ENCODE measurements around the gene STK26. TPM values are rescaled to one million over a fixed set of nuclear protein-coding genes. Genes with fewer than 3 reads are reported as not detected.
"Not testable (repeated sequence)": the region's sequence is repeated elsewhere in the genome, so short reads cannot be mapped to it uniquely, and the experiment has no call there.

STK26 gene
- total RNA-seq, 3 donors from 2014 or later: 15.5 to 18.8 (median 16.5) TPM

DNA sequence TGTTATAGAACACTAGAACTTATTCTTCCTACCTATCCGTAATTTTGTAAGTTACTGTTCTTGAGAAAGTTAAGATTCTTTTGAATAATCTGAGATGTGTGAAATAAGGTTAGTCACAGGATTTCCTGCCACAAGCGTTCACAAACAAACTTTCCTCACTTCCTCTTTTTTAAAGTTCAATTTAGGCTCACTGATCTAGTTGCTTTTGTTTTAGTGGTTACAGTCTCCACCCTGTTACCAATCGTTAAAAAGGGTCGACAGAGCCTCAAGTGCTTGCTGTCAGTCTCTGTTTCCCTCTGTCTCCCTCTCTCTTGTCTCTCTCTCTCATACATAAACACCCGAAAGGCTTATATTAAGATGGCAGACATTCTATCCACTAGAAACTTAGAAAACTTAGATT, 35.9 kb upstream of the STK26 start:
- ATAC-seq (peak; percentile 70), DNase-seq (no peak)
- Histone ChIP-seq H3K4me3 (no peak overlapping the region), H3K36me3 (ENCODE audit: low read depth) (no peaks in the 10 kb centered on the region), H3K4me1 (ENCODE audit: low read depth) (no peaks in the 10 kb centered on the region), H3K9me3 (no peaks in the 10 kb centered on the region)
- intact Hi-C loops (cut with DNase I, micrococcal nuclease): no loop called here
- TF ChIP-seq, protein P1, sequence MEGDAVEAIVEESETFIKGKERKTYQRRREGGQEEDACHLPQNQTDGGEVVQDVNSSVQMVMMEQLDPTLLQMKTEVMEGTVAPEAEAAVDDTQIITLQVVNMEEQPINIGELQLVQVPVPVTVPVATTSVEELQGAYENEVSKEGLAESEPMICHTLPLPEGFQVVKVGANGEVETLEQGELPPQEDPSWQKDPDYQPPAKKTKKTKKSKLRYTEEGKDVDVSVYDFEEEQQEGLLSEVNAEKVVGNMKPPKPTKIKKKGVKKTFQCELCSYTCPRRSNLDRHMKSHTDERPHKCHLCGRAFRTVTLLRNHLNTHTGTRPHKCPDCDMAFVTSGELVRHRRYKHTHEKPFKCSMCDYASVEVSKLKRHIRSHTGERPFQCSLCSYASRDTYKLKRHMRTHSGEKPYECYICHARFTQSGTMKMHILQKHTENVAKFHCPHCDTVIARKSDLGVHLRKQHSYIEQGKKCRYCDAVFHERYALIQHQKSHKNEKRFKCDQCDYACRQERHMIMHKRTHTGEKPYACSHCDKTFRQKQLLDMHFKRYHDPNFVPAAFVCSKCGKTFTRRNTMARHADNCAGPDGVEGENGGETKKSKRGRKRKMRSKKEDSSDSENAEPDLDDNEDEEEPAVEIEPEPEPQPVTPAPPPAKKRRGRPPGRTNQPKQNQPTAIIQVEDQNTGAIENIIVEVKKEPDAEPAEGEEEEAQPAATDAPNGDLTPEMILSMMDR (IDR thresholded peaks at IDR 0.05): no peak

DNA sequence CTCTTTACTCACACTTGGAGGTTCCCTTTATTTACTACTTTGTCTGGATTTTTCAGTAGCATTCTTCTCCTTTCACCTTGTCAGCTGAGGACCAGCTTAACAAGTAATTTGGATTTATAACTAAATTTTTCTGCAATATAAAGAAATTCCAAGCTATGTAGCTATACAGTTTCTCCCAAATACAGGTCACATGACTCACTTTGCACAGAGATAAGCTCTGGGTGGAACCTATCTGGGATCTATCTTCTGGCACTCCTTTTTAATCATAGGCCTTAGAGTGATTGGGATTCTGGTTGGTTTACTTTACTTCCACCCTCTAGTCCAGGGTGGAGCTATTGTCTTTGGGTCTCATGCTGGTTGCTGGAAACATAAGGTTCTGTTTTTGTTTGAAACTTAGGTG, 34.9 kb upstream of the STK26 start:
- Histone ChIP-seq H3K4me1 (ENCODE audit: low read depth) (no peaks in the 10 kb centered on the region), H3K4me3 (no peak overlapping the region), H3K36me3 (ENCODE audit: low read depth) (no peaks in the 10 kb centered on the region), H3K9me3 (no peaks in the 10 kb centered on the region)
- TF ChIP-seq, protein P1 (IDR thresholded peaks at IDR 0.05): no peak
- intact Hi-C loops (cut with DNase I, micrococcal nuclease): no loop called here
- DNase-seq (no peak), ATAC-seq (no peak)

DNA sequence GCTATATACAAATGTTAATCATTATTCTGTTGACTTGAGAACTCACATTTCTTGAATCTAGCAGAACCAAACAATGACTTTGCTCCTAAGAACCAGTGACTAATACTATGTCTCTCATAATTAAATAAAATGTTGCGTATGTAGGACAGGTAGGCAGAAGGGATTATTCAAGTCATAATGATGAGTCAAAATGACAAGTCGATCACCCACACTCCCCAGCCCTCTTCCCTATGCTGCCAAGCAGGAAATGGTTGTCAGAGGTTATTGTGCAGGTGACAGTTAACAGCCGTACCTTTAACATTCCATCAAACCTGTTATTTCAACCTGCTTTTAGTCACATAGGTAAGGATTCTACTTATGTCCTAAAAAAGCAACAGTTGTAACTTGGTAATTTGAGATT, 22.0 kb upstream of the STK26 start:
- Histone ChIP-seq H3K4me1 (ENCODE audit: low read depth) (no peaks in the 10 kb centered on the region), H3K9me3 (no peaks in the 10 kb centered on the region), H3K4me3 (no peak overlapping the region), H3K36me3 (ENCODE audit: low read depth) (no peaks in the 10 kb centered on the region)
- TF ChIP-seq, protein P1 (IDR thresholded peaks at IDR 0.05): no peak
- ATAC-seq: peak; percentile 30
- DNase-seq: no peak
- intact Hi-C loops (cut with DNase I, micrococcal nuclease): no loop called here

DNA sequence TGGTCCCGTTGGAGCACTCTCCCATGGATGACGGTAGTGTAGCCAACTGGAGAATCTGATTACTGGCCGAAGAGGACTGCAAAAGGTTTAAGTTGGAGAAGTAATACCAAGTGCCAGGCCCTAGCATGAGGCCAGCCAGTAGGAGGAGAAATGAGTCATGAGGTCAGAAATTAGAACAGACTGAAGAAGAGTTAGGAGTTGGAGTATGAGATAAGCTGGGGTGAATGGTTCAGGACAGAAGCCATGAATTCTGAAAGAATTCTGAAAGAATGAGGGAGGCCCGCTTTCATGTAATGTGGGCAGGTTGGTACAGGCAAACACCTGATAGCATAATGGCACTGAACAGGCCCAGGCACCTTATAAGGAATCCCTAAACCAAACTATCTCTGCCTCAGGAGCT, 18.4 kb upstream of the STK26 start:
- DNase-seq (no peak), ATAC-seq (no peak)
- Histone ChIP-seq H3K4me3 (no peak overlapping the region), H3K9me3 (no peaks in the 10 kb centered on the region), H3K36me3 (ENCODE audit: low read depth) (no peaks in the 10 kb centered on the region), H3K4me1 (ENCODE audit: low read depth) (no peaks in the 10 kb centered on the region)
- TF ChIP-seq, protein P1 (IDR thresholded peaks at IDR 0.05): no peak
- intact Hi-C loops (cut with DNase I, micrococcal nuclease): no loop called here

DNA sequence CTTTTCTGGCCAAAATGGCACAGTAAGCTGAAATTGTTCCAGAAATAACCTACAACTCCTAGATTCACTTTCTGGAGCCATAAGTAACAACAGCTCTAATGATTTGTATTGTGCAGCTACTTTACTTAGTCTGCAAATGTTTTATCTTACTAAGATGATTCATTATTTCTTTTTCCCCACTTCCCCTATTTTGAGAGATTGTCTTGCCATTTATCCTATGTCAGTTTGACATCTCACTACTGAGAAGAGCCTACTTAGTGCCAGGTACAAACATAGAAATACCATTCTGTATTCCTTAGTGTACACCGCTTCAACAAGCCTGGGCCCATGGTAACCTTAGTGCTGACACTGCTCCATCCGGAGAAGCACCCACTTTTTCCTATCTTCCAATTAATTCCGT, 13.8 kb upstream of the STK26 start:
- ATAC-seq (no peak), DNase-seq (no peak)
- H3K36me3 ChIP-seq (ENCODE audit: low read depth): no peaks in the 10 kb centered on the region
- H3K4me3 ChIP-seq: no peak overlapping the region
- H3K4me1 ChIP-seq (ENCODE audit: low read depth): no peaks in the 10 kb centered on the region
- no peaks in the 10 kb centered on the region for H3K9me3 ChIP-seq
- TF ChIP-seq, protein P1 (IDR thresholded peaks at IDR 0.05): no peak
- intact Hi-C loops (cut with DNase I, micrococcal nuclease): no loop called here

DNA sequence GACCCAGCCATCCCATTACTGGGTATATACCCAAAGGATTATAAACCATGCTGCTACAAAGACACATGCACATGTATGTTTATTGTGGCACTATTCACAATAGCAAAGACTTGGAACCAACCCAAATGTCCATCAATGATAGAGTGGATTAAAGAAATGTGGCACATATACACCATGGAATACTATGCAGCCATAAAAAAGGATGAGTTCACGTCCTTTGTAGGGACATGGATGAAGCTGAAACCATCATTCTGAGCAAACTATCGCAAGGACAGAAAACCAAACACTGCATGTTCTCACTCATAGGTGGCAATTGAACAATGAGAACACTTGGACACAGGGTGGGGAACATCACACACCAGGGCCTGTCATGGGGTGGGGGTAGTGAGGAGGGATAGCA, 12.9 kb upstream of the STK26 start:
- H3K36me3 ChIP-seq (ENCODE audit: low read depth); DNase-seq; H3K4me1 ChIP-seq (ENCODE audit: low read depth); ATAC-seq; H3K4me3 ChIP-seq; H3K9me3 ChIP-seq; intact Hi-C loops (cut with DNase I, micrococcal nuclease): not testable (repeated sequence)
